ENCODE results near the gene MYL6. TPM values are rescaled to one million over a fixed set of nuclear protein-coding genes. Genes with fewer than 3 reads are reported as not detected.
A peak's percentile ranks its signal among the peaks of the same experiment; 100 is the strongest.

Gene MYL6
- total RNA-seq, 5 donors from 2014 or later (not counting 1 experiment from before 2014, with no cell fraction given) = 506 to 663 (median 569) TPM

DNA sequence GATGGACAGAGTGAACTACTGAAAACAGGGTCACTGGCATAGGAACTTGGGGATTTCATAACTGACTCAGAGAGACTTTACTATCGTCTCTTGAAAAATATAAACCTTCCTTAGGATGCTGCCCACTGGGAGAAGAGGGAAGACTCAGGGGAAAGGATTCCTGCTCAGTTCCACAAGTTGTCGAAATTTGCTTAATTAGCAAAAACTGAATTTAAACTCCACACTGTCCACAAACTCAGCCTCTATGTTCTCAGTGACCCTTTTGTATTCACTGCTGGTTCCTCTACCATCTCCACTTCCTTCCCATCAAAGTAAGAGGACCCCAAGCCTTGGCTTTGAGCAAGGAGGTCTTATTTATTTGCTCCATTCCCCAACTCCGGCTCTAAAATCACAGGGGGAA, 12.9 kb upstream of the MYL6 start:
- Histone ChIP-seq H3K4me3 (ENCODE audit: control insufficient read depth in 1 of 2, extremely low read depth in 1 of 2, low read length in 1 of 2) (no peak overlapping the region), H3K36me3 (ENCODE audit: control insufficient read depth in 2 of 2, extremely low read depth in 1 of 2, insufficient read depth in 1 of 2, low read length in 1 of 2) (peaks cover 15 to 54% of the 10 kb centered on the region in 2 donors), H3K27ac (ENCODE audit: low read length) (no peak overlapping the region), H3K27me3 (replicated peaks in 1 of 2; ENCODE audit: control insufficient read depth in 2 of 2, extremely low read depth in 1 of 2, insufficient read depth in 2 of 2, low read length in 1 of 2) (no peaks in the 10 kb centered on the region), H3K9me3 (no peaks in the 10 kb centered on the region), H3K4me1 (ENCODE audit: control insufficient read depth in 1 of 2, extremely low read depth in 1 of 2, insufficient read depth in 2 of 2, low read length in 2 of 2) (peaks cover 8 to 22% of the 10 kb centered on the region in 2 experiments)
- ATAC-seq (replicated peaks in 1 of 4) = no peak
- no peaks in the 10 kb centered on the region for H3K9me3 Mint-ChIP-seq
- ChIA-PET POLR2A (interaction anchor here (0.6 to 2.2 kb wide), 2 partner anchors 17 to 43 kb away, joined by 3 to 7 read pairs; partner anchors contain the start of gene ESYT1 (in 1 of the 2)), CTCF (no interaction called here)
- H3K27ac Mint-ChIP-seq = no peak overlapping the region
- H3K4me3 Mint-ChIP-seq = no peak overlapping the region
- no peak for DNase-seq
- no peaks in the 10 kb centered on the region for H3K27me3 Mint-ChIP-seq
- peaks cover 34 to 41% (median 35%) of the 10 kb centered on the region in 3 donors for H3K4me1 Mint-ChIP-seq
- no CpG with 5 or more reads among the region's 3 CpGs for WGBS (ENCODE audit: insufficient coverage)
- H3K36me3 Mint-ChIP-seq = peaks cover 39% of the 10 kb centered on the region

DNA sequence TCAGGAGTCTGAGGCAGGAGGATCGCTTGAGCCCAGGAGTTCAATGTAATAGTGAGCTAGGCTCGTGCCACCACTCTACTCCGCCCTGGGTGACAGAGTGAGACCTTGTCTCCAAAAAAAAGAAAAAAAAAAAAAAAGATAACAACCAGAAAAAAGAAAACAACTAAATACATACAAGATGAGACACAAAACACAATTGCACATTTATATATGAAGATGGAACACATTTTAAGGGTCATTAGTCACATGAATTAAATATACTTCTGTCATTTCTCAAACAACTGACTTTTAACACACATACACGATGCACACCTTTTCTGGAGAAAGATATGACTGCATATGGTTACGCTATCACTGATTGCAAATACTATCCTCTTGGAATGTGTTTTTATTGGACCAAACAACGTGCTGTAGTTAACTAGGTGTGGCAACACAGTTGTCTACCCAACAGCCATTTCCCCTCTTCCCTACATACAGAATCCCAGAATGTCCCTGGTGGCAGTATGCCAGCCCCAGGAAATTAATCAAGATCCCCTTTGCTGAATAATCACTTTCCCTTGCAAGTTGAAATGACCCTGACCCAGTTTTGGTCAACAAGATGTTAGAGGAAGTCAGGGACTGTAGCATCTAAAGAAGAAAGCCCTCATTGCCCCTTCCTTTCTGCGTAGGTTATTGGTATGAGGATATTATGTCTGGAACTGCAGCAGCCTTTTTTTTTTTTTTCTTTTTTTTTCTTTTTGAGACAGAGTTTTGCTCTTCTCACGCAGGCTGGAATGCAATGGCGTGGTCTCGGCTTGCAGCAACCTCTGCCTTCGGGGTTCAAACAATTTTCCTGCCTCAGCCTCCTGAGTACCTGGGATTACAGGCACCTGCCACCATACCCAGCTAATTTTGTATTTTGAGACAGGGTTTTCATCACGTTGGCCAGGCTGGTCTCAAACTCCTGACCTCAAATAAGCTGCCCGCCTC, 11.4 kb upstream of the MYL6 start:
- CTCF ChIA-PET = interaction anchor here in 1 of 2 donors (0.7 kb wide), 1 partner anchor 329 kb away, joined by 4 read pairs; the partner anchor contains the start of genes ORMDL2 and SARNP

GRCh38 chr12:56150563-56150962, 7.6 kb upstream of the MYL6 start:
- Mint-ChIP-seq H3K4me1 (peaks cover 30 to 42% (median 37%) of the 10 kb centered on the region in 3 donors), H3K36me3 (peaks cover 4% of the 10 kb centered on the region), H3K27ac (peak overlapping the region; percentile 96 to 99), H3K9me3 (no peaks in the 10 kb centered on the region), H3K27me3 (no peaks in the 10 kb centered on the region), H3K4me3 (peak overlapping the region; percentile 34 to 85 (median 42))
- CTCF ChIA-PET = interaction anchor here in 1 of 2 donors (0.6 to 1.9 kb wide), 4 partner anchors 8 to 33 kb away, joined by 3 to 12 read pairs (median 6); partner anchors contain the start of genes ESYT1 and ZC3H10
- Histone ChIP-seq H3K27ac (ENCODE audit: low read length) (no peak overlapping the region), H3K9me3 (no peaks in the 10 kb centered on the region), H3K27me3 (replicated peaks in 1 of 2; ENCODE audit: control insufficient read depth in 2 of 2, extremely low read depth in 1 of 2, insufficient read depth in 2 of 2, low read length in 1 of 2) (no peaks in the 10 kb centered on the region), H3K4me3 (ENCODE audit: control insufficient read depth in 1 of 2, extremely low read depth in 1 of 2, low read length in 1 of 2) (no peak overlapping the region), H3K4me1 (ENCODE audit: control insufficient read depth in 1 of 2, extremely low read depth in 1 of 2, insufficient read depth in 2 of 2, low read length in 2 of 2) (peaks cover 11 to 20% of the 10 kb centered on the region in 2 experiments), H3K36me3 (ENCODE audit: control insufficient read depth in 2 of 2, extremely low read depth in 1 of 2, insufficient read depth in 1 of 2, low read length in 1 of 2) (peaks cover 3 to 5% of the 10 kb centered on the region in 2 donors)
- ATAC-seq (replicated peaks in 1 of 4) (no peak), DNase-seq (peak in 1 of 35 experiments; percentile 36)
- POLR2A ChIA-PET = interaction anchor here in 1 of 2 donors (0.6 kb wide), 2 partner anchors 17 to 32 kb away, joined by 9 to 11 read pairs; partner anchors contain the start of gene ZC3H10
- WGBS (ENCODE audit: insufficient coverage) = no CpG with 5 or more reads among the region's 3 CpGs

More for the DNA sequence above, 11.4 kb upstream of the MYL6 start:
- Mint-ChIP-seq H3K36me3 (peaks cover 29% of the 10 kb centered on the region), H3K4me3 (no peak overlapping the region), H3K27ac (peak overlapping the region; percentile 52 to 66), H3K4me1 (peaks cover 39 to 46% (median 40%) of the 10 kb centered on the region in 3 donors), H3K27me3 (no peaks in the 10 kb centered on the region), H3K9me3 (no peaks in the 10 kb centered on the region)
- no peak for ATAC-seq (replicated peaks in 1 of 4)
- Histone ChIP-seq H3K9me3 (no peaks in the 10 kb centered on the region), H3K36me3 (ENCODE audit: control insufficient read depth in 2 of 2, extremely low read depth in 1 of 2, insufficient read depth in 1 of 2, low read length in 1 of 2) (peaks cover 15 to 40% of the 10 kb centered on the region in 2 donors), H3K27ac (ENCODE audit: low read length) (no peak overlapping the region), H3K4me3 (ENCODE audit: control insufficient read depth in 1 of 2, extremely low read depth in 1 of 2, low read length in 1 of 2) (no peak overlapping the region), H3K27me3 (replicated peaks in 1 of 2; ENCODE audit: control insufficient read depth in 2 of 2, extremely low read depth in 1 of 2, insufficient read depth in 2 of 2, low read length in 1 of 2) (no peaks in the 10 kb centered on the region), H3K4me1 (ENCODE audit: control insufficient read depth in 1 of 2, extremely low read depth in 1 of 2, insufficient read depth in 2 of 2, low read length in 2 of 2) (peaks cover 14 to 26% of the 10 kb centered on the region in 2 experiments)
- POLR2A ChIA-PET = interaction anchor here in 1 of 2 donors (0.6 kb wide), 1 partner anchor 19 kb away, joined by 3 read pairs; the partner anchor contains the start of gene ESYT1
- 94% methylated on average over 6 of the region's 13 CpGs for WGBS (ENCODE audit: insufficient coverage)
- DNase-seq = no peak

DNA sequence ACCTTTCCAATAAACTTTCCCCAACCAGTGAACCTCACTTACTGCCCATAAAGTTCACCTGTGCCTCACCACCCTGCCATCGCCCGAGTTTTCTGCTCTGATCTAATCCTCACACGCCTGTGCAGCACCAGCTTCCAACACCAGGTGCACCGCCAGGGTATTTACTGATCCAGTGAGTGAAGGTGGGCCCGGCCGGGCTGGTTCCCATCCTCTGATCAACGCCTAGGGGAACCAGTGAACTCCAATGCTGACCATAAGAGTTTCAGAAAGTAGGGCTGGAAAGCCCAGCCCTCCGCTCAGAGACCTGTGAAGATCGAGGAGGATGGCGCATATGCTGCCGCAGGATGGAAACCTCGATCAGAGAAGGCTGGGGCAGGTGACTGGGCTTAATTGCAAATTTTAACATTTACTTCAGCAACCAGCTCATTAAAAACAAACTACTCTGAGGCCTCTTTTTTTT, 6.5 kb upstream of the MYL6 start:
- Mint-ChIP-seq H3K4me1 (peaks cover 27 to 42% (median 39%) of the 10 kb centered on the region in 3 donors), H3K4me3 (peak overlapping the region; percentile 85 to 93 (median 93)), H3K27ac (peak overlapping the region; percentile 96 to 99), H3K27me3 (no peaks in the 10 kb centered on the region), H3K9me3 (no peaks in the 10 kb centered on the region), H3K36me3 (peaks cover 4% of the 10 kb centered on the region)
- CTCF ChIA-PET = interaction anchor here (0.6 to 1.9 kb wide), 12 partner anchors 9 to 182 kb away, joined by 3 to 16 read pairs (median 4); partner anchors contain the start of genes ESYT1 (in 2 of the 2), PAN2 (in 1 of the 2), RNF41 (in 1 of the 2) and SMARCC2 (in 1 of the 2)
- H3K9me3 ChIP-seq = no peaks in the 10 kb centered on the region
- under 1% methylated on average over 12 of the region's 12 CpGs for WGBS (ENCODE audit: insufficient coverage)
- H3K4me3 ChIP-seq (ENCODE audit: control insufficient read depth in 1 of 2, extremely low read depth in 1 of 2, low read length in 1 of 2) = peak overlapping the region; percentile 58 to 80
- peak; percentile 41 to 76 (median 60) for DNase-seq
- peaks cover 11 to 21% of the 10 kb centered on the region in 2 experiments for H3K4me1 ChIP-seq (ENCODE audit: control insufficient read depth in 1 of 2, extremely low read depth in 1 of 2, insufficient read depth in 2 of 2, low read length in 2 of 2)
- POLR2A ChIA-PET = interaction anchor here (0.5 to 0.6 kb wide), 3 partner anchors 38 to 178 kb away, joined by 3 to 12 read pairs (median 4); no protein-coding TSS in a partner anchor
- H3K27ac ChIP-seq (ENCODE audit: low read length) = peak overlapping the region; percentile 87
- H3K36me3 ChIP-seq (ENCODE audit: control insufficient read depth in 2 of 2, extremely low read depth in 1 of 2, insufficient read depth in 1 of 2, low read length in 1 of 2) = peaks cover 3 to 5% of the 10 kb centered on the region in 2 donors
- H3K27me3 ChIP-seq (replicated peaks in 1 of 2; ENCODE audit: control insufficient read depth in 2 of 2, extremely low read depth in 1 of 2, insufficient read depth in 2 of 2, low read length in 1 of 2) = no peaks in the 10 kb centered on the region
- peak; percentile 66 to 73 (median 72) for ATAC-seq (replicated peaks in 1 of 4)

DNA sequence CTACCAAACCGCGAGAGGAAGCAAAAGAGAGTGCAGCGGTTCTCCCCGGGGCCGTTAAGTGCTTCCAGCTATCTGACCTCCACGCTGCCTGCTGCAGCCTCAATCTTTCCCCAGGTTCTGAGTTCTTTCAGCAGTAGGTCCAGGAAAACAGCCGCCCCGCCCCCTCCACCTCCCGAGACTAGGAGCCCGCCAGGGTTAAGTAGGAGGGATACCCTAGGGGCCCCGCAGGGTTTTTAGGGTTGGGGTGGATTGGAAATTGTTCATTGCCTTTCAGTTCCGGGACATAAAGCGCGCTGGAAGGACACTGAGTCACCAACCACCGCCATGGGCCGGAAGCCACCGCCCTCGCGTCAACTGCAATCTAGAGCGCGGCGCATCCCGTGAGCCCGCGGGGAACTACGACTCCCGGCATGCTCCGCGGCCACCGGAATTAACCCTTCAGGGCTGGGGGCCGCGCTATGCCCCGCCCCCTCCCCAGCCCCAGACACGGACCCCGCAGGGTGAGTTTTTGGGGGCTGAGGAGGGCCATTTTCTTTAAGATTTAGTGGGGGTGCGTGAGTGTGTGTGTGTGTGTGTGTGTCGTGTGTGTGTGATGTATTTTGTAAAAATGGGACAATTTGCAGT, 5.9 kb upstream of the MYL6 start, which contains the start of gene MYL6B:
Gene MYL6B (plus strand): TSS at position 456 of the 624 bp plus-strand sequence. CDS start 1,332 bp downstream, outside the sequence.
- peaks cover 4% of the 10 kb centered on the region for H3K36me3 Mint-ChIP-seq
- Histone ChIP-seq H3K27ac (ENCODE audit: low read length) (peak within 1 kb of the TSS; percentile 87), H3K9me3 (no peaks in the 10 kb centered on the region), H3K4me3 (ENCODE audit: control insufficient read depth in 1 of 2, extremely low read depth in 1 of 2, low read length in 1 of 2) (peak within 1 kb of the TSS; percentile 58 to 80), H3K27me3 (replicated peaks in 1 of 2; ENCODE audit: control insufficient read depth in 2 of 2, extremely low read depth in 1 of 2, insufficient read depth in 2 of 2, low read length in 1 of 2) (no peaks in the 10 kb centered on the region), H3K36me3 (ENCODE audit: control insufficient read depth in 2 of 2, extremely low read depth in 1 of 2, insufficient read depth in 1 of 2, low read length in 1 of 2) (peaks cover 3 to 5% of the 10 kb centered on the region in 2 donors), H3K4me1 (ENCODE audit: control insufficient read depth in 1 of 2, extremely low read depth in 1 of 2, insufficient read depth in 2 of 2, low read length in 2 of 2) (peaks cover 11 to 26% of the 10 kb centered on the region in 2 experiments)
- H3K4me3 Mint-ChIP-seq = peak within 1 kb of the TSS; percentile 85 to 93 (median 93)
- ATAC-seq (replicated peaks in 1 of 4) (peak; percentile 93 to 94 (median 93)), DNase-seq (peak; percentile 80 to 95 (median 89))
- peak within 1 kb of the TSS; percentile 96 to 99 for H3K27ac Mint-ChIP-seq
- no peaks in the 10 kb centered on the region for H3K9me3 Mint-ChIP-seq
- ChIA-PET POLR2A (interaction anchor here (0.6 kb wide), 2 partner anchors 42 to 179 kb away, joined by 3 to 4 read pairs; no protein-coding TSS in a partner anchor), CTCF (interaction anchor here (0.6 to 1.9 kb wide), 11 partner anchors 8 to 181 kb away, joined by 3 to 16 read pairs (median 4); partner anchors contain the start of genes ESYT1 (in 2 of the 2), PAN2 (in 1 of the 2), RNF41 (in 1 of the 2) and SMARCC2 (in 1 of the 2))
- under 1% methylated on average over 22 of the region's 37 CpGs for WGBS (ENCODE audit: insufficient coverage)
- no peaks in the 10 kb centered on the region for H3K27me3 Mint-ChIP-seq
- peaks cover 28 to 43% (median 42%) of the 10 kb centered on the region in 3 donors for H3K4me1 Mint-ChIP-seq
